Stimulated activated naive CD8-positive, alpha-beta T cell treated with anti-CD3 and anti-CD28 coated beads, Interleukin-15, Interleukin-2, amounts not matched to agents 100 U/mL and 50 U/mL, for 24 hours (primary cell): ENCODE measurements around the gene ASB3.
"Not testable (repeated sequence)": the region's sequence is repeated elsewhere in the genome, so short reads cannot be mapped to it uniquely, and the experiment has no call there.

Experiments
- ATAC-seq: fragments of 150-1000 bp; cut with Tn5 transposase; one replicate; pipeline ENCODE4 v1.10.0; 2021
- DNase-seq: peaks from one replicate; pipeline ENCODE4 v3.0.0; 2021

ASB3 gene

GRCh38 chr2:53739032-53739431 is 47.7 kb downstream of the ASB3 start:
- DNase-seq, result no peak

GRCh38 chr2:53737091-53737490 is 49.7 kb downstream of the ASB3 start:
- DNase-seq (no peak), ATAC-seq (no peak)

More at GRCh38 chr2:53739032-53739431, 47.7 kb downstream of the ASB3 start:
- ATAC-seq, result no peak

- DNase-seq, result no peak
These were observed 57.5 kb downstream of the ASB3 start for GRCh38 chr2:53729143-53729762.

GRCh38 chr2:53727921-53728320 is 58.8 kb downstream of the ASB3 start:
- ATAC-seq (no peak), DNase-seq (no peak)

More at GRCh38 chr2:53729143-53729762, 57.5 kb downstream of the ASB3 start:
- ATAC-seq, result no peak

- no peak for ATAC-seq
- no peak for DNase-seq
These were observed 61.1 kb downstream of the ASB3 start for GRCh38 chr2:53725662-53726061.

GRCh38 chr2:53724536-53724935 is 62.2 kb downstream of the ASB3 start:
- ATAC-seq (no peak), DNase-seq (no peak)

GRCh38 chr2:53720944-53721343 is 65.8 kb downstream of the ASB3 start:
- not testable (repeated sequence) for DNase-seq

GRCh38 chr2:53715568-53715967 is 71.2 kb downstream of the ASB3 start:
- ATAC-seq, result no peak
- no peak for DNase-seq

More at GRCh38 chr2:53720944-53721343, 65.8 kb downstream of the ASB3 start:
- ATAC-seq, result not testable (repeated sequence)

- DNase-seq (no peak), ATAC-seq (no peak)
These were observed 75.4 kb downstream of the ASB3 start for GRCh38 chr2:53711271-53711780.

- ATAC-seq, result no peak
- peak; percentile 6 for DNase-seq
These were observed 77.8 kb downstream of the ASB3 start for GRCh38 chr2:53708988-53709387.

- no peak for ATAC-seq
- DNase-seq, result no peak
These were observed 85.5 kb downstream of the ASB3 start for GRCh38 chr2:53701221-53701620.

- no peak for DNase-seq
- no peak for ATAC-seq
These were observed 89.1 kb downstream of the ASB3 start for GRCh38 chr2:53697686-53698085.

GRCh38 chr2:53697092-53697491 is 89.7 kb downstream of the ASB3 start:
- DNase-seq (no peak), ATAC-seq (no peak)

GRCh38 chr2:53695575-53695974 is 91.2 kb downstream of the ASB3 start:
- DNase-seq (no peak), ATAC-seq (no peak)

GRCh38 chr2:53694096-53694771 is 92.5 kb downstream of the ASB3 start:
- no peak for ATAC-seq
- DNase-seq, result no peak

- ATAC-seq (no peak), DNase-seq (no peak)
These were observed 95.9 kb downstream of the ASB3 start for GRCh38 chr2:53690876-53691275.

- DNase-seq, result no peak
- no peak for ATAC-seq
These were observed 113.8 kb downstream of the ASB3 start for GRCh38 chr2:53672881-53673522.

- DNase-seq, result no peak
- no peak for ATAC-seq
These were observed 116.4 kb downstream of the ASB3 start for GRCh38 chr2:53670331-53670730.

GRCh38 chr2:53668624-53669026 is 118.1 kb downstream of the ASB3 start:
- no peak for DNase-seq
- ATAC-seq, result no peak

- not testable (repeated sequence) for DNase-seq, ATAC-seq
These were observed 119.6 kb downstream of the ASB3 start for GRCh38 chr2:53667130-53667529.

GRCh38 chr2:53660886-53661285 is 125.9 kb downstream of the ASB3 start:
- no peak for ATAC-seq
- DNase-seq, result no peak

GRCh38 chr2:53658474-53658873 is 128.3 kb downstream of the ASB3 start:
- ATAC-seq, DNase-seq: not testable (repeated sequence)

- DNase-seq (no peak), ATAC-seq (no peak)
These were observed 131.5 kb downstream of the ASB3 start for GRCh38 chr2:53655256-53655655.
